B cell (primary cell): ENCODE data around the gene FBXL13. TPM values are rescaled to one million over a fixed set of nuclear protein-coding genes. Genes with fewer than 3 reads are reported as not detected.

Experiments used
- ATAC-seq: fragments of 200-7000 bp; cut with Tn5 transposase; one replicate; pipeline ENCODE4 v1.10.0; 2021; ENCODE audit warnings: low read depth, mild to moderate bottlenecking, moderate number of reproducible peaks, moderate library complexity
- CTCF ChIA-PET: fragments of 350-600 bp; sonication (Branson Sonifier 250); formaldehyde crosslinking; loops from one replicate; lab custom pipeline; 2021; ENCODE audit warnings: antibody characterized with exemption, inconsistent platforms; lab: Charles Lee
- POLR2A ChIA-PET: fragments of 350-600 bp; sonication (Branson Sonifier 250); formaldehyde crosslinking; loops from one replicate; lab custom pipeline; 2021; ENCODE audit warnings: antibody characterized with exemption; lab: Charles Lee
- DNase-seq: peaks from one replicate; pipeline ENCODE4 v3.0.0; 2013
- H2AFZ ChIP-seq: 2 replicates; pipeline ENCODE4 v1.6.1; 2012; ENCODE audit warnings: mild to moderate bottlenecking, low read depth, low read length; ENCODE audit not compliant: insufficient read depth, poor library complexity, severe bottlenecking
- H3K27ac ChIP-seq, 2 donors: 1 replicate in 1 of 2; 2 replicates in 1 of 2; pipeline ENCODE4 v1.5.1; 2012 to 2013; ENCODE audit warnings: low read length in 2 of 2, mild to moderate bottlenecking in 2 of 2, moderate library complexity in 1 of 2
- H3K27me3 ChIP-seq, 4 experiments: fragments of 200-600 bp in 1 of 4; sonication (generic) in 1 of 4; replicated peaks in 1 of 4; 1 replicate in 2 of 4; 2 replicates in 2 of 4; pipeline versions ENCODE4 v1.6.1 to v1.7.0; 2013 to 2016; ENCODE audit warnings: low read length in 3 of 4, mild to moderate bottlenecking in 2 of 4, mixed read lengths in 1 of 4, moderate library complexity in 1 of 4; ENCODE audit not compliant: insufficient read depth in 4 of 4, control insufficient read depth in 3 of 4; ENCODE audit errors: control extremely low read depth in 1 of 4
- H3K36me3 ChIP-seq, 2 experiments: replicated peaks in 1 of 2; 1 replicate in 1 of 2; 2 replicates in 1 of 2; pipeline versions ENCODE4 v1.6.1 to v1.7.1; 2013; ENCODE audit warnings: low read length in 1 of 2; ENCODE audit not compliant: insufficient read depth in 2 of 2, control insufficient read depth in 1 of 2; ENCODE audit errors: control extremely low read depth in 1 of 2, extremely low read depth in 1 of 2
- H3K4me1 ChIP-seq, 2 donors: fragments of 200-600 bp in 1 of 2; sonication (generic) in 1 of 2; 1 replicate in 1 of 2; 2 replicates in 1 of 2; pipeline versions ENCODE4 v1.5.1 to v1.6.1; 2013 to 2017; ENCODE audit warnings: low read length in 2 of 2; ENCODE audit not compliant: control insufficient read depth in 2 of 2, insufficient read depth in 2 of 2
- H3K4me2 ChIP-seq: replicated peaks from 2 replicates; pipeline ENCODE3; 2012; ENCODE audit warnings: mild to moderate bottlenecking, low read depth, low read length; ENCODE audit not compliant: poor library complexity, severe bottlenecking
- H3K4me3 ChIP-seq, 5 experiments: fragments of 200-600 bp in 1 of 5; sonication (generic) in 1 of 5; 1 replicate in 3 of 5; 2 replicates in 2 of 5; pipeline versions ENCODE4 v1.5.1 to v1.7.0; 2011 to 2016; ENCODE audit warnings: low read length in 4 of 5, mild to moderate bottlenecking in 4 of 5, low read depth in 2 of 5, control low read depth in 1 of 5, moderate library complexity in 1 of 5; ENCODE audit not compliant: insufficient read depth in 1 of 5; ENCODE audit errors: control extremely low read depth in 1 of 5, extremely low read depth in 1 of 5
- H3K79me2 ChIP-seq: fragments of 200-600 bp; sonication (generic); one replicate; pipeline ENCODE4 v1.6.0; 2016; ENCODE audit warnings: low read length; ENCODE audit not compliant: control insufficient read depth, insufficient read depth
- H3K9ac ChIP-seq: fragments of 200-600 bp; sonication (generic); 2 replicates; pipeline ENCODE4 v1.6.1; 2017; ENCODE audit warnings: mild to moderate bottlenecking, low read length, moderate library complexity
- H3K9me3 ChIP-seq, 3 donors: one replicate each; pipeline versions ENCODE4 v1.6.1 to v1.7.1; 2013; ENCODE audit warnings: low read length in 2 of 3; ENCODE audit not compliant: control insufficient read depth in 2 of 3, insufficient read depth in 1 of 3; ENCODE audit errors: control extremely low read depth in 1 of 3
- H4K20me1 ChIP-seq: 2 replicates; pipeline ENCODE4 v1.6.0; 2012; ENCODE audit warnings: mild to moderate bottlenecking, low read length; ENCODE audit not compliant: insufficient read depth, control insufficient read depth, poor library complexity, severe bottlenecking
- H3K27ac Mint-ChIP-seq: one replicate; pipeline ENCODE4 v1.8.0; 2021; ENCODE audit warnings: mixed read lengths
- H3K27me3 Mint-ChIP-seq: one replicate; pipeline ENCODE4 v1.8.0; 2021; ENCODE audit warnings: mixed read lengths
- H3K4me1 Mint-ChIP-seq: one replicate; pipeline ENCODE4 v1.8.0; 2021; ENCODE audit warnings: mixed read lengths
- H3K4me3 Mint-ChIP-seq: one replicate; pipeline ENCODE4 v1.8.0; 2021; ENCODE audit warnings: mixed read lengths
- H3K9me3 Mint-ChIP-seq: one replicate; pipeline ENCODE4 v1.8.0; 2022; ENCODE audit warnings: mixed read lengths; ENCODE audit not compliant: insufficient read depth
- EZH2 ChIP-seq: IDR thresholded peaks from 2 replicates; pipeline ENCODE4 v1.6.1; 2012; ENCODE audit warnings: borderline replicate concordance, low read depth, mild to moderate bottlenecking, moderate library complexity, low read length; ENCODE audit not compliant: insufficient read depth, poor library complexity, severe bottlenecking
- WGBS: methylation state at CpG from one replicate; pipeline ENCODE4 v1.1.5; 2013; ENCODE audit warnings: missing lambda C conversion rate; ENCODE audit not compliant: insufficient coverage; 5-methylcytosine and 5-hydroxymethylcytosine counted together
- intact Hi-C: fragments of 100-400 bp; cut with micrococcal nuclease; formaldehyde crosslinking; loops from one replicate; pipeline ENCODE4 v1.10.0; 2022
- polyA plus RNA-seq: library from polyadenylated mRNA; depleted of rRNA; stranded (reverse); fragments of >200 nt; gene quantifications from 2 replicates; pipeline ENCODE4 v1.2.3, GENCODE V29; 2012
- total RNA-seq, 2 donors: library from RNA; stranded (reverse); fragments of 120-200 nt in 1 of 2; gene quantifications; 1 replicate in 1 of 2; 2 replicates in 1 of 2; pipeline versions ENCODE4 v1.2.3 to v1.2.4, GENCODE V29; 2013 to 2022
- TF ChIP-seq, protein P1 (sequence below): fragments of 200-600 bp; IDR thresholded peaks from one replicate; pipeline ENCODE4 v1.8.0; 2022; ENCODE audit warnings: antibody characterized with exemption, mild to moderate bottlenecking

The FBXL13 gene
- total and polyA plus RNA-seq, 2 donors (not counting 1 experiment from before 2014, with no cell fraction given) = 0.22 to 4.0 TPM

DNA sequence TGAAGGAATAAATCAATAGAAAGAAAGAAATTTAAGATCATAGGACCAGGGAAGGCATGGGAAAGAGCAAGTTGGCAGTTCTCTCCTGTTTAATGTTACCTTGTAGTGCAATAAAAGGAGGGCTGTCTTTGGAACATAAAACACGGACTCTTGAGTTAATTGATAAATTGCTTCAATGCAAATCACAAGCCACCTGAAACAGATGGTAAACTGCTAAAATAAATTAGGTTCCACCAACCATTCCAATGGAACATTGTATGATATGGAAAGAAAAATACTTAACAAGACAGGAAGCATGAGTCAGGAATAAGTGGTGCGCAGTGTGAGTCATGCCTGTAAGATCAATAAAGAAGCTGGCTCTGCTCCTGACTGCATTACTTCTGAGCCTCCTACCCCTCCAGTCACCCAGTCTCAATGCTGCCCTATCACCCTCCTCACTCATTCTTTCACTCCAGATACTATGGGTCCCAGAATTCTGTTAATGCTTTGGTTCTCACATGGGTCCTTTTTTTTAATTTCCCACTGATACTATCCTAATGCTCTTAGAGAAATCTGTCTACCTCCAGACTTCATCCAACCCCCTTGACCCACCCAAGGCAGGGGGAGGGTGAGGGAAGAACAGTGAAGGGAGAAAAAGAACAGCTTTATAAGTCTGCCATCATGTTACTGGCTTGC is 82.9 kb downstream of the FBXL13 start:
- no peaks in the 10 kb centered on the region for H3K36me3 ChIP-seq
- H3K9me3 ChIP-seq = peaks cover 0 to 3% (median 0%) of the 10 kb centered on the region in 3 donors
- H3K9ac ChIP-seq = no peak overlapping the region
- ATAC-seq (no peak), DNase-seq (no peak)
- no peak for TF ChIP-seq EZH2
- TF ChIP-seq, protein P1, sequence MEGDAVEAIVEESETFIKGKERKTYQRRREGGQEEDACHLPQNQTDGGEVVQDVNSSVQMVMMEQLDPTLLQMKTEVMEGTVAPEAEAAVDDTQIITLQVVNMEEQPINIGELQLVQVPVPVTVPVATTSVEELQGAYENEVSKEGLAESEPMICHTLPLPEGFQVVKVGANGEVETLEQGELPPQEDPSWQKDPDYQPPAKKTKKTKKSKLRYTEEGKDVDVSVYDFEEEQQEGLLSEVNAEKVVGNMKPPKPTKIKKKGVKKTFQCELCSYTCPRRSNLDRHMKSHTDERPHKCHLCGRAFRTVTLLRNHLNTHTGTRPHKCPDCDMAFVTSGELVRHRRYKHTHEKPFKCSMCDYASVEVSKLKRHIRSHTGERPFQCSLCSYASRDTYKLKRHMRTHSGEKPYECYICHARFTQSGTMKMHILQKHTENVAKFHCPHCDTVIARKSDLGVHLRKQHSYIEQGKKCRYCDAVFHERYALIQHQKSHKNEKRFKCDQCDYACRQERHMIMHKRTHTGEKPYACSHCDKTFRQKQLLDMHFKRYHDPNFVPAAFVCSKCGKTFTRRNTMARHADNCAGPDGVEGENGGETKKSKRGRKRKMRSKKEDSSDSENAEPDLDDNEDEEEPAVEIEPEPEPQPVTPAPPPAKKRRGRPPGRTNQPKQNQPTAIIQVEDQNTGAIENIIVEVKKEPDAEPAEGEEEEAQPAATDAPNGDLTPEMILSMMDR = no peak
- no peak overlapping the region for H3K27ac Mint-ChIP-seq
- no CpG with 5 or more reads among the region's 2 CpGs for WGBS
- H3K4me2 ChIP-seq = no peak overlapping the region
- H3K9me3 Mint-ChIP-seq = no peaks in the 10 kb centered on the region
- no peak overlapping the region for H3K4me3 ChIP-seq
- peaks cover 6% of the 10 kb centered on the region for H3K4me1 Mint-ChIP-seq
- intact Hi-C loops = no loop called here
- H2AFZ ChIP-seq = no peak overlapping the region
- no peaks in the 10 kb centered on the region for H3K4me1 ChIP-seq
- no peak overlapping the region for H3K4me3 Mint-ChIP-seq
- H3K79me2 ChIP-seq = no peaks in the 10 kb centered on the region
- CTCF ChIA-PET = no interaction called here
- H3K27me3 Mint-ChIP-seq = no peaks in the 10 kb centered on the region
- H3K27ac ChIP-seq = no peak overlapping the region
- H3K27me3 ChIP-seq = no peaks in the 10 kb centered on the region
- POLR2A ChIA-PET = no interaction called here
- H4K20me1 ChIP-seq = no peaks in the 10 kb centered on the region

DNA sequence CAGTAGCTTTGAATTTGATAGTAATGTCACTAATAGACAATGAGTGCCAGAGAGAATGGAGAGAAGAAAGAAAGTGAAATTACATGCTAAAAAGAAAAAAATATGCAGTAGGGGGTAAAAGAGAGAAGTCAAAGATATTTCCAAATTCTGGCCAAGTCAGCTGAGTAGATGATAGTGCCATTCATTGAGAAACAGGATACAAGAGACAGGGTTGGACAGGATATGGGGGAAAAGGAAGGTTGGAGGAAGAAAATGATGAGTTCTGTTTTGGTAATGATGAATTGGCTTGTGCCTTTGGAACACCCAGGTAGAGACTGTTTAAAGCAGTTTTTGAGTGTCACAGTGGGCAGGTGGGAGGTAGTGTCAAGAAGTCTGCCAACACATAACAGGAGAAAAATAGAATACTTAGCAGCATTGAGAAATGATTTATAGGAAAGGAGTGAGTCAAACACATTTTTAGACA is 83.5 kb downstream of the FBXL13 start:
- Mint-ChIP-seq H3K27me3 (no peaks in the 10 kb centered on the region), H3K4me1 (peaks cover 6% of the 10 kb centered on the region), H3K4me3 (no peak overlapping the region), H3K9me3 (no peaks in the 10 kb centered on the region), H3K27ac (no peak overlapping the region)
- H3K9ac ChIP-seq = no peak overlapping the region
- no peak overlapping the region for H2AFZ ChIP-seq
- ChIA-PET POLR2A (no interaction called here), CTCF (no interaction called here)
- no peaks in the 10 kb centered on the region for H3K79me2 ChIP-seq
- H3K4me3 ChIP-seq = no peak overlapping the region
- intact Hi-C loops = no loop called here
- DNase-seq (no peak), ATAC-seq (no peak)
- H4K20me1 ChIP-seq = no peaks in the 10 kb centered on the region
- H3K9me3 ChIP-seq = peaks cover 0 to 3% (median 0%) of the 10 kb centered on the region in 3 donors
- H3K27me3 ChIP-seq = no peaks in the 10 kb centered on the region
- H3K4me1 ChIP-seq = no peaks in the 10 kb centered on the region
- H3K36me3 ChIP-seq = no peaks in the 10 kb centered on the region
- no peak overlapping the region for H3K27ac ChIP-seq
- TF ChIP-seq EZH2 = no peak
- TF ChIP-seq, protein P1 = no peak
- H3K4me2 ChIP-seq = no peak overlapping the region
